H1 (cell line): Measurements from ENCODE around the gene KRAS.

Source experiments
- MAFK ChIP-seq: IDR thresholded peaks from 2 replicates; pipeline ENCODE4 v1.6.1; 2012; ENCODE audit warnings: low read depth, mild to moderate bottlenecking, improper control_type of control experiment, low read length
- NANOG ChIP-seq: IDR thresholded peaks from 2 replicates; pipeline ENCODE4 v1.6.1; 2011; ENCODE audit warnings: low read length, low read depth, mild to moderate bottlenecking, inconsistent platforms; ENCODE audit not compliant: insufficient read depth, poor library complexity, severe bottlenecking
- POLR2AphosphoS5 ChIP-seq: IDR thresholded peaks from 2 replicates; pipeline ENCODE4 v1.6.1; 2011; ENCODE audit warnings: low read depth, low read length
- RFX5 ChIP-seq: IDR thresholded peaks from 2 replicates; pipeline ENCODE4 v1.6.1; 2011; ENCODE audit warnings: low read depth, low read length, improper control_type of control experiment, borderline replicate concordance
- SP1 ChIP-seq: IDR thresholded peaks from 2 replicates; pipeline ENCODE4 v1.6.1; 2011; ENCODE audit warnings: low read depth, low read length
- SP2 ChIP-seq: IDR thresholded peaks from 2 replicates; pipeline ENCODE4 v1.6.1; 2012; ENCODE audit warnings: mild to moderate bottlenecking, low read length, inconsistent platforms
- TF ChIP-seq, protein P1 (sequence below), 3 experiments: IDR thresholded peaks; 1 replicate in 2 of 3; 2 replicates in 1 of 3; pipeline versions ENCODE4 v1.5.1 to v1.6.1; 2011; ENCODE audit warnings: low read length in 3 of 3, mild to moderate bottlenecking in 3 of 3, inconsistent platforms in 2 of 3, low read depth in 1 of 3, moderate library complexity in 1 of 3; ENCODE audit not compliant: insufficient read depth in 1 of 3; ENCODE audit errors: control extremely low read depth in 1 of 3

DNA sequence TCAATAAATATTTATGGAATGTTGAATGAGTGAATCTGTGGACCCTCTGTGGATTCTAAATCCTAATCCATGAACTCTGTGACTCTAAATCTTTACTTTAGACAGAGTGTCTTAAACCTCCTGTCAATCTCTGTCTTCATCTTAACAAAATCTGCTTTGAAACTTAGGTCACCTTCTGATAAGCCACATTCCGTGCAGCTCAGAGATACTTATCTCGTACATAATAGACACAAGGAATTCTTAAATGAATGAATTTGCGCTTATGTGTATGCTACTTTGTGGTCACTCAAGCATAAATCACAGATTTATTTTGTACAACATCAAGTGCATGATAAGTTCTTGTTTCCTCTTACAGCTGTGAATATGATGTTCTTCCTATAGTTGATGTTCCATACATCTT, 2.2 kb upstream of the KRAS start:
- TF ChIP-seq RFX5 (no peak), MAFK (no peak), SP1 (no peak), POLR2AphosphoS5 (no peak), SP2 (no peak), NANOG (no peak)
- TF ChIP-seq, protein P1, sequence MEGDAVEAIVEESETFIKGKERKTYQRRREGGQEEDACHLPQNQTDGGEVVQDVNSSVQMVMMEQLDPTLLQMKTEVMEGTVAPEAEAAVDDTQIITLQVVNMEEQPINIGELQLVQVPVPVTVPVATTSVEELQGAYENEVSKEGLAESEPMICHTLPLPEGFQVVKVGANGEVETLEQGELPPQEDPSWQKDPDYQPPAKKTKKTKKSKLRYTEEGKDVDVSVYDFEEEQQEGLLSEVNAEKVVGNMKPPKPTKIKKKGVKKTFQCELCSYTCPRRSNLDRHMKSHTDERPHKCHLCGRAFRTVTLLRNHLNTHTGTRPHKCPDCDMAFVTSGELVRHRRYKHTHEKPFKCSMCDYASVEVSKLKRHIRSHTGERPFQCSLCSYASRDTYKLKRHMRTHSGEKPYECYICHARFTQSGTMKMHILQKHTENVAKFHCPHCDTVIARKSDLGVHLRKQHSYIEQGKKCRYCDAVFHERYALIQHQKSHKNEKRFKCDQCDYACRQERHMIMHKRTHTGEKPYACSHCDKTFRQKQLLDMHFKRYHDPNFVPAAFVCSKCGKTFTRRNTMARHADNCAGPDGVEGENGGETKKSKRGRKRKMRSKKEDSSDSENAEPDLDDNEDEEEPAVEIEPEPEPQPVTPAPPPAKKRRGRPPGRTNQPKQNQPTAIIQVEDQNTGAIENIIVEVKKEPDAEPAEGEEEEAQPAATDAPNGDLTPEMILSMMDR (IDR thresholded peaks at IDR 0.05; ENCODE audit: control extremely low read depth in 1 of 3, insufficient read depth in 1 of 3, low read depth in 1 of 3, low read length in 3 of 3): no peak
